Tongue (tissue), 2 donors: ENCODE data around the gene GNG12. TPM values are rescaled to one million over a fixed set of nuclear protein-coding genes. Genes with fewer than 3 reads are reported as not detected.

Source experiments
- DNase-seq: peaks from one replicate; pipeline ENCODE4 v3.0.0-alpha.2; 2015
- total RNA-seq: library from RNA; depleted of rRNA; stranded (reverse); fragments of >200 nt; gene quantifications from one replicate; pipeline ENCODE4 v1.2.3, GENCODE V29; 2014

The GNG12 gene
- total RNA-seq, 1 donor from 2014 or later: 68.1 TPM

GRCh38 chr1:67785847-67786753, 47.2 kb downstream of the GNG12 start:
- no peak for DNase-seq

DNA sequence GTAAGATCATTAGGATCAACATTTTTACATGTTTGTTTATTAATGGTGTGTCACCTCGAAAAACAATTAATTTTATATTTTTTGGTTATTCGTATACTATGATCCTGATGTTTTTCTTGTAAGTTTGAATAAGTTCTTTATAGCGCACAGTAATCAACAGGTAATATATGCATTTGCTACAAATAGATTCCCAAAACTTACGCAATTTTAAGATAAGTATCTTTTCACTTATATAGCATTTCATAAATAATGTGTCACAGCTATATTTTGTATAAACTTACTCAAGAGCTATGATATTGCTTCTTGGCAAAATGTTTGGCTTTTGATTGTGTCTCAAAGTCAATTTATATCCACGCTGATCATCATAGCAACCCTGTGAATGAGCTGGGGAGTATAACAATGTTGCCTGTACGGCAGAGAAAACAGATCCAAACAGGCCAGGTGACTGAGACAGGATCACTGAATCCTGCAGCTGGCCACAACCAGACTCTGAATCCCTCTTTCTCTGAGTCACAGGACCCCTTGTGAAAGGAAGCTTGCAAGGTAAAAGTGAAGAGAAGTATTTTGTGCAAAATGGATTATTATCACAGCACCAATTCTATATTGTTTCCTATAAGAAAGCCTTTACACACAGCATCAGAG, 48.6 kb downstream of the GNG12 start:
- DNase-seq: no peak

GRCh38 chr1:67780637-67781036, 52.6 kb downstream of the GNG12 start:
- no peak for DNase-seq

- DNase-seq: peak; percentile 72
Measured at GRCh38 chr1:67777440-67777839, 55.8 kb downstream of the GNG12 start.

DNA sequence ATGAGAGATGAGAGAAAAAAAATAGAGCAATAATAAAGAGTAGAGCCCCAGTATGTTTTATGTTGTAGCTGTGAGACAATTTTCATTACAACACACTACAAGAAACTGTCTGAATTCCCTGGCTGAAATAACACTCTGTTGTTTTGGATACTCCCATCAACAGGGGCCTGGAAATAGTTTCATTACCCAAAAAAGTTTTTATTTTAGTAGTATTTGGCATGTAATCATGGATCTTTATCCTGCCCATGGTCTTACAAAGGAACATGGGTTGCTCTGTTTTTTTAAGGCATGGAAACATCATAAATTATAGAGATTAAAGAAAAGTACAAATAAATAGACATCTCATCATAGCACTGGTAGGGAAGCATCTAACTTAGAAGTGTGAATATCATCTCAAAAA, 56.3 kb downstream of the GNG12 start:
- peak; percentile 54 for DNase-seq

DNA sequence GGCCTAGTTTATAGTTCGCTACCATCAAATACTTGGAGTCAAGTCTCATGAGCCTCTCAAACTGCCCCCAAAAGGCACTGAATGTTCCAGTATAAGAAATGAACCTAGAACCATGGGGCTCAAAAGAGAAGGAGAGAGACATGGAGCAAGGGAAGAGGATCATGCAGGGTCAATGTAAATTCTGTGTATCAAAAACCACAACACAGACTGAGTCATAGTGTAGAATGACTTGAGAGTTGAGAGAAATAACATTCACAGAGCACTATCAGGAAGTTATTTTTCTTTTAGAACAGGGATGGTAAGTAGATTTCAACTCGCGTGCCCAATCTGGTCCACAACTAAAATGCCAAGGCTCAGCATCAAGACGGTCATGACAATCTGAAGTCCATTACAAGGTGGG, 59.8 kb downstream of the GNG12 start:
- no peak for DNase-seq

GRCh38 chr1:67771749-67772148, 61.5 kb downstream of the GNG12 start:
- DNase-seq: peak; percentile 74

DNA sequence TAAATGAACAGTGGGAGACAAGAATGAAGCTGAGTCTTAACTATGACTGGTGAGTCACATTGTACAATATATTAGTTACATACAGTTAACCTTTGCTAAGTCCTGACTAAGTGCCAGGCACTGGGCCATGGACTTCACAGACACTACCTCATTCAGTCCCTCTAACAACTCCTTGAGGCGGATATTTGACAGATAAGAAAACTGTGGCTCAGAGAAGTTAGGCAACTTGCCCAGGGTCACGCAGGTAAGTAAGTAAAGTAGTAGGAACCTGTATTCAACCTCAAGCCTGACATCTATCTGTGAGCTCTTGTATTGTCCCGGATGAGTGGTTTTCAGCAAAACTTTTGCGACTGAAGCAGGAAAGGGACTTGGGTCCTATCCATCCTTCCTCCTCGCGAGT, 62.1 kb downstream of the GNG12 start:
- no peak for DNase-seq

DNA sequence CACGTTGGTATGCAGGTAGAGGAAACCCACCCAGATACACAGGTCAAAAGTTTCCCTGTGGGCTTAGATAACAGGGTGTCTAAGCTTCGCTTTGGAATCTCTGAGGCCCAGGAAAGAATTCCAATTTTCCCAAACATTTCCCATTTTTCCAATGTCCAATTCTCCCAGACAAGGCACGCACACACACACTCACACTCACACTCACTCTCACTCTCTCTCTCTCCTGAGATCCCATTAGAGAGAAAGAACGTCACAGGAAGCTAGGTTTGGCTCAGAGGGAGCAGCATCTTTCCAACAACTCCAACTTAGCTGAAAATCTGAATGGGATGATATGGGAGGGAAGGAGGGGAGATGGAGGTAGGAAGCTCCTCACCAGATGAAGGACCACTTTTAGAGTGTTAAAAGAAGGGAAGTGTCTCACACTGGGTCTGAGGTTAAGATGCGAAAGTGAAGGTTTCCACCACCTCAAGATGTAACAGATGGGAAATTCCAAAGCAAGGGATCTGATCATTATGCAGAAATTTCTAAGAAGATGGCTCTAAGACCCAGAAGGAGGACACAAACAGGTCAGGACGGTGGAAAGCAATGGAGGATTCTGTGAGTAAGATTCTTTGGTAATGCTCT, 63.5 kb downstream of the GNG12 start:
- DNase-seq: no peak

GRCh38 chr1:67768480-67768879, 64.8 kb downstream of the GNG12 start:
- no peak for DNase-seq

DNA sequence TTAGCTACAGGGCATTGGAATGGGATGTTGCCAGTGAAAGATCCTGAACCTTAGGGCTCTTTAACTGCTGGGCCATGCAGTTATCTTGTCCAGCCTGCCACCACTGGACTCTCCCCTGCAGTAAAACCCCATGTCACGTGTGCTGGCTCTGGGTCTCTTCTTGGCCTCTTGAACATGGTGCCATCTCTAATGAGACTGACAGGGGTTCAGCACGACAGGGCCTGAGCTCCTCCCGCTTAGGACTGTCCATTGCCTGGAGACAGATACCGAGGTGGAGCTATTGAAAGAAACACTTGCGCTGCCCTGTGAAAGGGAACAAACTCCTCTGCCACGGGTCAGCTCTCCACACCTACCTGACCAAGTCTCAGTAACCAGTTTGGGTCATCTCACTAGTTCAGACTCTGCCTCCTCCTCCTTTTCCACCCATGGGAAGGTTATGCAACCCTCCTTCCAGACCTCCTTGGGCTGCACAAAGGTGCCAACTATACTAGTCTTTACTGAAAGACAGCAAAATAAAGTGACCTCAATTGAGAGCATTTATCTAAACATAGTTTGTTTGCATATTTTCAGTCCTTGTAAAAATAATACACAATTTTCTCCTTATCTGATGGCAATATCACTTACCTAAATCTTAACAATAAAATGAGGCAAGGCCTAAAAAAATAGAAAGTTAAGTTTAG, 66.0 kb downstream of the GNG12 start:
- DNase-seq: no peak

- peak; percentile 85 for DNase-seq
Measured at GRCh38 chr1:67766141-67766978, 66.9 kb downstream of the GNG12 start.

GRCh38 chr1:67764633-67765032, 68.6 kb downstream of the GNG12 start:
- no peak for DNase-seq

GRCh38 chr1:67761730-67762129, 71.5 kb downstream of the GNG12 start:
- no peak for DNase-seq

DNA sequence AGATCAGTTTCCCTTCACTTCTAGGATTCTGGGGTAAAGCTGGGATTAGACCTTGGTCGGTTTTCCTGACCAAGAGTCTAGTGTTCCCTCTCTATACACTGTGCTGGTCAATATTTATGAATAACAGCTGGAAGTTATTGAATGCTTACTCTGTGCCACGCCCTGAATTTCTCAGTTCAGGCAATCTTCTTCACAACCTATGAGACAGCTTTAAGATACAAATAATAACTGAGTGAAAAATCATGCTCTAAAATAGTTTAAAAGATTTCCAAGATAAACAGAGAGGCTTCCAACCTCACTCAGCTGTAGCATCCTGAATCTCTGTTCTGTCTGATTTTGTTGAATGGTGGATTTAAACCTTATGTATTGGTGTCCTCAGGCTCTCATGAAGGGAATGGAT, 72.2 kb downstream of the GNG12 start:
- DNase-seq: no peak

- peak; percentile 87 for DNase-seq
Measured at GRCh38 chr1:67760030-67760821, 73.0 kb downstream of the GNG12 start.

DNA sequence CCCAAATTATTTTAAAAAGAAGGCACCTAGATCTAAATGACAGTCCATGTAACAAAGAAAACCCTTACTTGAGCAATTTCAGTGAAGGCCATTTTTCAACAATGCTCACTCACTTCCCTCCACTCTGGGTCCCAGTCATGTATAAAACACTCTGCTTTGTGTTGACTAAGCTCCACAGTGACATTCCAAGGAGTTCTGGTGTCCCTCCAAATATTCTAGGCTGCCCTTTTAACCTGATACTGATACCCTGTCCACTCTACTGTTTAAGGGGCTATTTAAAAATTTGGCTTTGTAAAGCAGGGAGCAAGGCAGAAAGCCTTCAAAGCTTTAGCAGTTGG, 73.6 kb downstream of the GNG12 start:
- no peak for DNase-seq

DNA sequence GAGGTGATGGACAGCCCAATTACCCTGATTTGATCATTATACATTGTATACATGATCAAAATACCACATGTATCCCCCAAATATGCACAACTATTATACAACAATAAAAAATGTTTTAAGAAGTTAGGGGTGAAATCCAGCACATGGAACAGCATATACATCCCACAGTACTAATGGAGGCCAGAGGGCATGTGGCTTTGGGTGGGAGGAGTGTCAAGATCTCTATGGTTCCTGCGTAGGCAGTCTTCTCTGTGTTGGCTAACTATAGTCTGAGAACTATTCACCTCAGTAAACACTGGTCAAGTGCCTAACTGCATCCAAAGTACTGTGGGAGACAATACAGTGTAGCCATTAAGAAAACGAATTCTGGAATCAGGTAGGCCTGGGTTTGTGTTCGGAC, 74.2 kb downstream of the GNG12 start:
- DNase-seq: no peak

DNA sequence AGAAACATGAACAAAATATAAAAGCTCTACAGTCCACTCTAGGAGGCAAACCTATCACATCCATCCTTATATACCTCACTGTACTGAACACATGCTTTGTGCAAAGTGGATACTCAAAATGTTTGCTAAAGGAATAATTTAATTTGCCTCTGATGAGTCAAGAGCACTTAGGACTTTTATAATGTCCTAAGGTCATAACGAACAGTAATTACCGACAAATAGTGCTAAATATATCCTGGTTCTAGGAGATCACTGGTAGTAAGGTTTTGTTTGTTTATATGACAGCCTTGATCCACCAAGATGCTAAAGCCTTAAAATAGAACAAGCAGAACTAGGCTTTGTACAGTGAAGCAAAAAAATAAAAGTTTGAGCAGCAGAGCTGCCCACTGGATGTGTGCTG, 77.6 kb downstream of the GNG12 start:
- no peak for DNase-seq

DNA sequence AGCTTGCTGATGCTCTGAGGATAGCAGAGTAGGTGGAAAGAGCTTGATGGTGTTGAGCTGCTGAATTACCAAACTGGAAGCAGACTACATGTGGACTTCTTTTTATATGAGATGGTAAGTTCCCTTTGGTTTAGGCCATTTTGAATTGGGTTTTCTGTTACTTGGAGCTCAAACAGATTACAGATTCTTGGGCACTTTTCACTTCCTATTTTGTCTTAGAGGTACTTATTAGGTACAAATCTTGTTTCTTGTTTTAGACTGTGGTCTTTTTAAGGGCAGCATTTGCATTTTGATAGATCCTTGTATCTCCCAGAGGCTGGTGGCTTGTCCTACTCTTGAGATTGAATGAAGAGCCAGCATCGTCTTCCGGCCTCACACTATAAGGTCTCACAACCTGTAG, 78.1 kb downstream of the GNG12 start:
- no peak for DNase-seq

DNA sequence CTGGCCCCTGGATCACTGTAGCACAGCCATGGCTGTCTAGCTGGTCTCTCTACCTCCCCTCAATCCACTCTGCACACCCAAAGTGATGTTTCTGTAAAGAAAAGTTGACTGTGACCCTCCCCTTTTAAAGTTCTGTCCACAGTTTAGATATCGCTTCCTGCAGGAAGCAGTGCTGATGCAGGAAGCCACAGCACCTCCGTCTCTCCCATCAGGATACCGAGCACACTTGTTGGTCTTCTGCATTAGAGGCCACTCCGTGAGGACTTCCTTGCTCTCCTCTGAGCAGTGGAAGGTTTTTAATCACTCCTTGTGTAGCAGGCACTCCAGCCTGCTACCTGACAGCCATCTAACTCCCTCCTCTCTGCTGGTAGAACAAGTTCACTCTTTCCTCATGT, 78.7 kb downstream of the GNG12 start:
- no peak for DNase-seq
